Caco-2 (cell line): ENCODE measurements around the gene ARHGEF9. TPM values are rescaled to one million over a fixed set of nuclear protein-coding genes. Genes with fewer than 3 reads are reported as not detected.
"Not testable (repeated sequence)": the region's sequence is repeated elsewhere in the genome, so short reads cannot be mapped to it uniquely, and the experiment has no call there.

Source experiments
- BruUV-seq: library from RNA; stranded (reverse); fragments of 400-500 nt; replicated peaks from 2 replicates; lab custom pipeline; 2021; lab: Mats Ljungman, UMichigan
- CTCF ChIA-PET: fragments of 300-600 bp; sonication (Branson Sonifier 250); formaldehyde crosslinking; loops from one replicate; lab custom pipeline; 2022; ENCODE audit warnings: antibody characterized with exemption; lab: Charles Lee
- POLR2A ChIA-PET: fragments of 300-600 bp; sonication (Branson Sonifier 250); formaldehyde crosslinking; loops from one replicate; lab custom pipeline; 2022; ENCODE audit warnings: antibody characterized with exemption; lab: Charles Lee
- DNase-seq, 2 experiments: peaks; one replicate each; pipeline versions ENCODE4 v3.0.0 to v3.0.0-alpha.2; 2020 to 2022
- H3K27me3 ChIP-seq: replicated peaks from 2 replicates; pipeline ENCODE4 v1.6.0; 2011; ENCODE audit warnings: low read length; ENCODE audit not compliant: control insufficient read depth, insufficient read depth
- H3K36me3 ChIP-seq: 2 replicates; pipeline ENCODE4 v1.5.1; 2011; ENCODE audit warnings: low read length; ENCODE audit not compliant: control insufficient read depth, insufficient read depth
- H3K4me1 ChIP-seq: fragments of 250-450 bp; sonication (Bioruptor Pico); 2 replicates; pipeline ENCODE4 v1.5.1; 2020; ENCODE audit warnings: mild to moderate bottlenecking
- H3K4me3 ChIP-seq: 2 replicates; pipeline ENCODE4 v1.5.1; 2011; ENCODE audit warnings: low read depth, mild to moderate bottlenecking, control low read depth, low read length
- H3K9me3 ChIP-seq: fragments of 250-450 bp; sonication (Bioruptor Pico); 2 replicates; pipeline ENCODE4 v1.5.1; 2020; ENCODE audit warnings: mild to moderate bottlenecking, moderate library complexity
- H3K27ac Mint-ChIP-seq: one replicate; pipeline ENCODE4 v1.8.0; 2022; ENCODE audit warnings: mixed read lengths; ENCODE audit not compliant: unreplicated experiment
- H3K27me3 Mint-ChIP-seq: one replicate; pipeline ENCODE4 v1.8.0; 2022; ENCODE audit warnings: mixed read lengths; ENCODE audit not compliant: insufficient read depth, unreplicated experiment
- H3K36me3 Mint-ChIP-seq: one replicate; pipeline ENCODE4 v1.8.0; 2022; ENCODE audit warnings: mild to moderate bottlenecking, mixed read lengths; ENCODE audit not compliant: insufficient read depth, unreplicated experiment
- H3K4me1 Mint-ChIP-seq: one replicate; pipeline ENCODE4 v1.8.0; 2022; ENCODE audit warnings: low read depth, mixed read lengths; ENCODE audit not compliant: unreplicated experiment
- H3K4me3 Mint-ChIP-seq: one replicate; pipeline ENCODE4 v1.8.0; 2022; ENCODE audit warnings: mild to moderate bottlenecking, moderate library complexity, mixed read lengths; ENCODE audit not compliant: unreplicated experiment
- H3K9me3 Mint-ChIP-seq: one replicate; pipeline ENCODE4 v1.8.0; 2022; ENCODE audit warnings: mixed read lengths; ENCODE audit not compliant: unreplicated experiment
- intact Hi-C: fragments of 100-400 bp; cut with micrococcal nuclease; formaldehyde crosslinking; loops from one replicate; pipeline ENCODE4 v1.10.0; 2022; ENCODE audit not compliant: unreplicated experiment
- total RNA-seq: library from RNA; stranded (reverse); gene quantifications from 2 replicates; pipeline ENCODE4 v1.2.3, GENCODE V29; 2022
- TF ChIP-seq, protein P1 (sequence below), 2 experiments: fragments of 200-600 bp in 1 of 2; IDR thresholded peaks; 1 replicate in 1 of 2; 2 replicates in 1 of 2; pipeline versions ENCODE4 v1.5.1 to v1.8.0; 2011 to 2022; ENCODE audit warnings: antibody characterized with exemption in 1 of 2, control low read depth in 1 of 2, inconsistent platforms in 1 of 2, low read depth in 1 of 2, low read length in 1 of 2, mild to moderate bottlenecking in 1 of 2, moderate library complexity in 1 of 2; ENCODE audit not compliant: insufficient read depth in 1 of 2, severe bottlenecking in 1 of 2, unreplicated experiment in 1 of 2

Gene ARHGEF9
- total RNA-seq, 1 experiment from 2014 or later, result 9.8 TPM

DNA sequence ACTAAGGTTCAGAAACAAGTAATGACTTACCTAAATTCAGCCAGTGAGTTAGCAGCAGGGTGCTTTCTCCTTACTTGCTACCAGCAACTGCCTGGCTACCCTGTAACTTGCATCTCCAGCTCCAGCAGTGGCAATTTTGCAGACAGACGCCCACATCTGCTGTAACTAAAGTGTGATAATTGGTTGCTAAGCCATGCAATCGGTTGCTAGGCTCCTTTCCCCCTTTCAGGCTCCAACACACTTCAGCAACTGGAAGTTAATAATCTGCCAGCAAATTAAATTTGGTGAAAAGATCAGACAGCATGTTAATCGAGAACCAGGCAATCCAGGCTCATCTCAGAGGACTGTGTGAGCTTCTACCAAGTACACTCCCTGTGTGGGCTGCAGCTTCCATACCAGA, 24.2 kb upstream of the ARHGEF9 start:
- Mint-ChIP-seq H3K36me3 (no peaks in the 10 kb centered on the region), H3K4me3 (no peak overlapping the region), H3K27me3 (peaks cover 7% of the 10 kb centered on the region), H3K4me1 (no peaks in the 10 kb centered on the region), H3K9me3 (no peaks in the 10 kb centered on the region), H3K27ac (no peak overlapping the region)
- CTCF ChIA-PET, result no interaction called here
- H3K27me3 ChIP-seq, result no peaks in the 10 kb centered on the region
- H3K36me3 ChIP-seq, result no peaks in the 10 kb centered on the region
- H3K9me3 ChIP-seq, result no peaks in the 10 kb centered on the region
- no peak for DNase-seq
- no TSS peak for BruUV-seq
- intact Hi-C loops, result no loop called here
- no peak overlapping the region for H3K4me3 ChIP-seq
- TF ChIP-seq, protein P1, sequence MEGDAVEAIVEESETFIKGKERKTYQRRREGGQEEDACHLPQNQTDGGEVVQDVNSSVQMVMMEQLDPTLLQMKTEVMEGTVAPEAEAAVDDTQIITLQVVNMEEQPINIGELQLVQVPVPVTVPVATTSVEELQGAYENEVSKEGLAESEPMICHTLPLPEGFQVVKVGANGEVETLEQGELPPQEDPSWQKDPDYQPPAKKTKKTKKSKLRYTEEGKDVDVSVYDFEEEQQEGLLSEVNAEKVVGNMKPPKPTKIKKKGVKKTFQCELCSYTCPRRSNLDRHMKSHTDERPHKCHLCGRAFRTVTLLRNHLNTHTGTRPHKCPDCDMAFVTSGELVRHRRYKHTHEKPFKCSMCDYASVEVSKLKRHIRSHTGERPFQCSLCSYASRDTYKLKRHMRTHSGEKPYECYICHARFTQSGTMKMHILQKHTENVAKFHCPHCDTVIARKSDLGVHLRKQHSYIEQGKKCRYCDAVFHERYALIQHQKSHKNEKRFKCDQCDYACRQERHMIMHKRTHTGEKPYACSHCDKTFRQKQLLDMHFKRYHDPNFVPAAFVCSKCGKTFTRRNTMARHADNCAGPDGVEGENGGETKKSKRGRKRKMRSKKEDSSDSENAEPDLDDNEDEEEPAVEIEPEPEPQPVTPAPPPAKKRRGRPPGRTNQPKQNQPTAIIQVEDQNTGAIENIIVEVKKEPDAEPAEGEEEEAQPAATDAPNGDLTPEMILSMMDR (IDR thresholded peaks at IDR 0.05; ENCODE audit: insufficient read depth in 1 of 2, low read depth in 1 of 2, low read length in 1 of 2, severe bottlenecking in 1 of 2, unreplicated experiment in 1 of 2), result no peak
- no peaks in the 10 kb centered on the region for H3K4me1 ChIP-seq
- POLR2A ChIA-PET, result no interaction called here

DNA sequence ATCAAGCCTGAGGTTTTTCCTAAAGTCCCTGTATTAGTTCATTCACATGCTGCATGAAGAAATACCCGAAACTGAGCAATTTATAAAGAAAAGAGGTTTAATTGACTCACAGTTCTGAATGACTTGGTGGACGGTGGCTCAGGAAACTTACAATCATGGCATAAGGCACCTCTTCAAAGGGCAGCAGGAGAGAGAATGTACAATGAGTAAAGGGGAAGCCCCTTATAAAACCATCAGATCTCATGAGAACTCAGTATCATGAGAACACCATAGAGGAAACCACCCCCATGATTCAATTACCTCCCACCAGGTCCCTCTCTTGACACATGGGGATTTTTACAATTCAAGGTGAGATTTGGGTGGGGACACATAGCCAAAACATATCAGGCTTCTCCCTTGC, 10.4 kb upstream of the ARHGEF9 start:
- intact Hi-C loops, H3K27ac Mint-ChIP-seq, H3K4me3 Mint-ChIP-seq, H3K9me3 Mint-ChIP-seq, H3K9me3 ChIP-seq, H3K27me3 Mint-ChIP-seq, H3K4me1 Mint-ChIP-seq, H3K27me3 ChIP-seq, H3K36me3 Mint-ChIP-seq, POLR2A ChIA-PET, H3K4me3 ChIP-seq, CTCF ChIA-PET, H3K36me3 ChIP-seq, H3K4me1 ChIP-seq, BruUV-seq, DNase-seq: not testable (repeated sequence)

DNA sequence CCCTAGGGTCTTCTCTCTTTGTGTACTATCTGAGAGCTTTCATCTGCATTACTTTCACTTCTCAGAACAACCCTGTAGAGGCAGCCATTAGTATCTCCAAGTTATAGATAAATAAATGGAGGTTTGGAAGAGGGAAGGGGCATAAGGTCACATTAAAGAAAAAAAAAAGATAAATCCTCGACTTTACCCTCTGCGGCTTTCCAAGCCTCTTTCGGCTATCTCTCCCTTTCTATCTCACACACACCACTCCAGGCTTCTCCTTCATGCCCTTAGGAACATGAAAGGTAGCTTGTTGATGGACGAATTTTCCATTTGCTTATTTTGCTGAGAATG, 660 bp upstream of the ARHGEF9 start:
- Mint-ChIP-seq H3K9me3 (no peaks in the 10 kb centered on the region), H3K27ac (no peak overlapping the region), H3K36me3 (no peaks in the 10 kb centered on the region), H3K27me3 (no peaks in the 10 kb centered on the region), H3K4me1 (no peaks in the 10 kb centered on the region), H3K4me3 (no peak overlapping the region)
- Histone ChIP-seq H3K4me3 (no peak overlapping the region), H3K9me3 (no peaks in the 10 kb centered on the region), H3K36me3 (no peaks in the 10 kb centered on the region), H3K4me1 (no peaks in the 10 kb centered on the region), H3K27me3 (no peaks in the 10 kb centered on the region)
- ChIA-PET CTCF (no interaction called here), POLR2A (no interaction called here)
- DNase-seq, result no peak
- no TSS peak for BruUV-seq
- TF ChIP-seq, protein P1 (IDR thresholded peaks at IDR 0.05; ENCODE audit: insufficient read depth in 1 of 2, low read depth in 1 of 2, low read length in 1 of 2, severe bottlenecking in 1 of 2, unreplicated experiment in 1 of 2), result no peak
- intact Hi-C loops, result no loop called here

DNA sequence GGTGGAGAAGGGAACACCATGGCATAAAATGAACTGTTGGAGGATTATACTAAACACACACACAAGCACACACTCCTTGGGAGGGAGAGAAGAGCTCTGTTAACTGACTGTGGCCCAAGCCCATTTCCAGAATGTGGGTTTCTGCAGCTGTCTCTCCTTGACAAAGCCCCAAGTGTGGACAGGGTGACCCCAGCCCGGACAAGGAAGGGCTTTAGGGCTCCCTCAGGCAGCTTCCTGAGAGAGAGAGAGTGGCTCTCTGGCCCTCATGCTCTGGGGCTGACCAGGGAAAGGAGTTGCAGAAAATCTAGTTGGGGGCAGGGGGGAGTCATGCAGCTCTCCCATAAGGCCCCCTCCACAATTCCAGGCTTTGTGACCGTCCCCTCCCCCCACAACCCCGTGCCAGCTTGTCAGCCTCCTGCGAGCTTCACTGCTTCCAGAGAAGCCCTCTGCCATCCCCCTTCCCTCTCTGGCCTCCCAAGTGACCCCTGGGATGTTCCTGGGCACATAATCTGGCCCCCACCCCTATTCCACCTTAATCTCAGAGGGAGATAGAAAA, 590 bp downstream of the ARHGEF9 start:
- BruUV-seq, result no TSS peak
- no peaks in the 10 kb centered on the region for H3K27me3 ChIP-seq
- DNase-seq, result no peak
- intact Hi-C loops, result no loop called here
- H3K4me3 Mint-ChIP-seq, result no peak overlapping the region
- no peaks in the 10 kb centered on the region for H3K4me1 Mint-ChIP-seq
- H3K36me3 ChIP-seq, result no peaks in the 10 kb centered on the region
- POLR2A ChIA-PET, result no interaction called here
- H3K4me1 ChIP-seq, result no peaks in the 10 kb centered on the region
- TF ChIP-seq, protein P1 (IDR thresholded peaks at IDR 0.05; ENCODE audit: insufficient read depth in 1 of 2, low read depth in 1 of 2, low read length in 1 of 2, severe bottlenecking in 1 of 2, unreplicated experiment in 1 of 2), result no peak
- no peak overlapping the region for H3K27ac Mint-ChIP-seq
- no peaks in the 10 kb centered on the region for H3K9me3 Mint-ChIP-seq
- CTCF ChIA-PET, result no interaction called here
- no peaks in the 10 kb centered on the region for H3K9me3 ChIP-seq
- H3K36me3 Mint-ChIP-seq, result no peaks in the 10 kb centered on the region
- H3K4me3 ChIP-seq, result no peak overlapping the region
- H3K27me3 Mint-ChIP-seq, result no peaks in the 10 kb centered on the region
